ENCODE data around the gene MAN2A1. TPM values are rescaled to one million over a fixed set of nuclear protein-coding genes. Genes with fewer than 3 reads are reported as not detected.

Gene MAN2A1
- total RNA-seq, 2 experiments from 2014 or later, result 23.0 to 28.7 TPM

- Histone ChIP-seq H3K27ac (ENCODE audit: low read depth, low read length, poor library complexity, severe bottlenecking) (no peak overlapping the region), H3K4me3 (ENCODE audit: low read depth, low read length, poor library complexity, severe bottlenecking) (no peak overlapping the region), H3K79me2 (ENCODE audit: insufficient read depth, low read depth, low read length) (no peaks in the 10 kb centered on the region), H2AFZ (ENCODE audit: low read length) (no peak overlapping the region), H3K4me1 (ENCODE audit: insufficient read depth, low read length, poor library complexity, severe bottlenecking) (no peaks in the 10 kb centered on the region), H3K4me2 (ENCODE audit: low read length) (no peak overlapping the region), H4K20me1 (ENCODE audit: insufficient read depth, low read length) (no peaks in the 10 kb centered on the region), H3K9me3 (ENCODE audit: low read length) (no peaks in the 10 kb centered on the region), H3K36me3 (ENCODE audit: insufficient read depth, low read length) (no peaks in the 10 kb centered on the region), H3K9me2 (ENCODE audit: insufficient read depth, low read length) (no peaks in the 10 kb centered on the region)
- no peak for DNase-seq (ENCODE audit: low spot score)
- no TSS peak for BruUV-seq (replicated peaks)
- intact Hi-C loops (cut with micrococcal nuclease; ENCODE audit: unreplicated experiment), result no loop called here
- TF ChIP-seq EZH2phosphoT487 (IDR thresholded peaks at IDR 0.05; ENCODE audit: borderline replicate concordance, low read depth, low read length), result no peak
- TF ChIP-seq, protein P1, sequence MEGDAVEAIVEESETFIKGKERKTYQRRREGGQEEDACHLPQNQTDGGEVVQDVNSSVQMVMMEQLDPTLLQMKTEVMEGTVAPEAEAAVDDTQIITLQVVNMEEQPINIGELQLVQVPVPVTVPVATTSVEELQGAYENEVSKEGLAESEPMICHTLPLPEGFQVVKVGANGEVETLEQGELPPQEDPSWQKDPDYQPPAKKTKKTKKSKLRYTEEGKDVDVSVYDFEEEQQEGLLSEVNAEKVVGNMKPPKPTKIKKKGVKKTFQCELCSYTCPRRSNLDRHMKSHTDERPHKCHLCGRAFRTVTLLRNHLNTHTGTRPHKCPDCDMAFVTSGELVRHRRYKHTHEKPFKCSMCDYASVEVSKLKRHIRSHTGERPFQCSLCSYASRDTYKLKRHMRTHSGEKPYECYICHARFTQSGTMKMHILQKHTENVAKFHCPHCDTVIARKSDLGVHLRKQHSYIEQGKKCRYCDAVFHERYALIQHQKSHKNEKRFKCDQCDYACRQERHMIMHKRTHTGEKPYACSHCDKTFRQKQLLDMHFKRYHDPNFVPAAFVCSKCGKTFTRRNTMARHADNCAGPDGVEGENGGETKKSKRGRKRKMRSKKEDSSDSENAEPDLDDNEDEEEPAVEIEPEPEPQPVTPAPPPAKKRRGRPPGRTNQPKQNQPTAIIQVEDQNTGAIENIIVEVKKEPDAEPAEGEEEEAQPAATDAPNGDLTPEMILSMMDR (conservative IDR thresholded peaks at IDR 0.05; ENCODE audit: low read length), result no peak
- ChIA-PET CTCF (ENCODE audit: unreplicated experiment) (no interaction called here), POLR2A (interaction anchor here (0.6 to 0.7 kb wide), 2 partner anchors 80 to 271 kb away, joined by 3 read pairs; no protein-coding TSS in a partner anchor)
Observed at GRCh38 chr5:109876941-109877669, 187.4 kb downstream of the MAN2A1 start.

- no TSS peak for BruUV-seq (replicated peaks)
- Histone ChIP-seq H3K79me2 (ENCODE audit: insufficient read depth, low read depth, low read length) (no peaks in the 10 kb centered on the region), H4K20me1 (ENCODE audit: insufficient read depth, low read length) (no peaks in the 10 kb centered on the region), H2AFZ (ENCODE audit: low read length) (no peak overlapping the region), H3K4me3 (ENCODE audit: low read depth, low read length, poor library complexity, severe bottlenecking) (no peak overlapping the region), H3K4me1 (ENCODE audit: insufficient read depth, low read length, poor library complexity, severe bottlenecking) (no peaks in the 10 kb centered on the region), H3K36me3 (ENCODE audit: insufficient read depth, low read length) (no peaks in the 10 kb centered on the region), H3K27ac (ENCODE audit: low read depth, low read length, poor library complexity, severe bottlenecking) (no peak overlapping the region), H3K9me3 (ENCODE audit: low read length) (no peaks in the 10 kb centered on the region), H3K9me2 (ENCODE audit: insufficient read depth, low read length) (no peaks in the 10 kb centered on the region), H3K4me2 (ENCODE audit: low read length) (no peak overlapping the region)
- ChIA-PET POLR2A (no interaction called here), CTCF (ENCODE audit: unreplicated experiment) (no interaction called here)
- TF ChIP-seq EZH2phosphoT487 (IDR thresholded peaks at IDR 0.05; ENCODE audit: borderline replicate concordance, low read depth, low read length), result no peak
- TF ChIP-seq, protein P1 (conservative IDR thresholded peaks at IDR 0.05; ENCODE audit: low read length), result no peak
- no peak for DNase-seq (ENCODE audit: low spot score)
- intact Hi-C loops (cut with micrococcal nuclease; ENCODE audit: unreplicated experiment), result no loop called here
Observed at GRCh38 chr5:109877670-109878045, 187.9 kb downstream of the MAN2A1 start.

DNA sequence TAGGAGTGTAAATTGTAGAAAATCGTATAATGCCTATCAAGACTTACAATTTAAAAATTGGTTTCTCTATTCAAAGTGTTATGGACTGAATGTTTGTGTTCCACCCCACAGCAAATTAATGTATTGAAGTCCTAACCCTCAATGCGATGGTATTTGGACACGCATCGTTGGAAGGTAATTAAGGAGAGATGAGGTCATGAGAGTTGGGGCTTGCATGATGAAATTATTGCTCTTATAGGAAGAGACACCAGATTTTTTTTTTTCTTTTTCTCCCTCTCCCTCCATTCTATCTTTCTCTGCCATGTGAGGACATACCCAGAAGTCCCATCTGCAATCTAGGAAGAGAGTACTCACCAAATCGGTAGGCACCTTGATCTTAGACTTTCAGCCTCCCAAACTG lies 189.2 kb downstream of the MAN2A1 start:
- H3K4me1 ChIP-seq (ENCODE audit: insufficient read depth, low read length, poor library complexity, severe bottlenecking), result no peaks in the 10 kb centered on the region

More for the DNA sequence above, 189.2 kb downstream of the MAN2A1 start:
- H3K9me3 ChIP-seq (ENCODE audit: low read length), result no peaks in the 10 kb centered on the region
- no peaks in the 10 kb centered on the region for H4K20me1 ChIP-seq (ENCODE audit: insufficient read depth, low read length)
- no peak overlapping the region for H3K4me3 ChIP-seq (ENCODE audit: low read depth, low read length, poor library complexity, severe bottlenecking)
- no peak overlapping the region for H3K27ac ChIP-seq (ENCODE audit: low read depth, low read length, poor library complexity, severe bottlenecking)
- DNase-seq (ENCODE audit: low spot score), result no peak
- TF ChIP-seq EZH2phosphoT487 (IDR thresholded peaks at IDR 0.05; ENCODE audit: borderline replicate concordance, low read depth, low read length), result no peak
- TF ChIP-seq, protein P1 (conservative IDR thresholded peaks at IDR 0.05; ENCODE audit: low read length), result no peak
- H3K9me2 ChIP-seq (ENCODE audit: insufficient read depth, low read length), result no peaks in the 10 kb centered on the region
- ChIA-PET CTCF (ENCODE audit: unreplicated experiment) (no interaction called here), POLR2A (no interaction called here)
- no TSS peak for BruUV-seq (replicated peaks)
- no peaks in the 10 kb centered on the region for H3K79me2 ChIP-seq (ENCODE audit: insufficient read depth, low read depth, low read length)
- H3K36me3 ChIP-seq (ENCODE audit: insufficient read depth, low read length), result no peaks in the 10 kb centered on the region
- intact Hi-C loops (cut with micrococcal nuclease; ENCODE audit: unreplicated experiment), result no loop called here
- H2AFZ ChIP-seq (ENCODE audit: low read length), result no peak overlapping the region
- H3K4me2 ChIP-seq (ENCODE audit: low read length), result no peak overlapping the region
